ENCODE data around the gene PSMD7.
"Not testable (repeated sequence)": the region's sequence is repeated elsewhere in the genome, so short reads cannot be mapped to it uniquely, and the experiment has no call there.

PSMD7 gene

GRCh38 chr16:74305978-74306784 lies 9.6 kb downstream of the PSMD7 start:
- peaks cover 46 to 70% (median 64%) of the 10 kb centered on the region in 5 donors for H3K36me3 ChIP-seq (ENCODE audit: control insufficient read depth in 5 of 5, insufficient read depth in 5 of 5, low read length in 5 of 5)

DNA sequence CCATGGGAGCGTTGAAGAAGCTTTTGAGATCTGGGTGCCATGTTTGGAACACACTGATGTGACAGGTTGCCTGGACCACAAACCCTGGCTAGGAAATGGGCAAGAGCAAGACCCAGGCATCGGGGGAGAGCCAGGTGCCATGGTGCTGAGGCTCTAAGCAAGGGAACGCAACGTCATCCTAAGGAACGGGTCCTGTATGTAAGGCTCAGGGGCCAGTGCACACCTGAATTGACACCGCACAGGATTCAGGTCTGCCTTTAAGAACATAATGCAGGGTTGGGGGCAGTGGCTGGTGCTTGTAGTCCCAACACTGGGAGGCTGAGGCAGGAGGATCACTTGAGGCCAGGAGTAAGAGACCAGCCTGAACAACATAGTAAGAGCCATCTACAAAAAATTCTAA lies 10.8 kb downstream of the PSMD7 start:
- peaks cover 0 to 2% (median 0%) of the 10 kb centered on the region in 5 donors for H3K4me1 ChIP-seq (ENCODE audit: control insufficient read depth in 5 of 5, insufficient read depth in 5 of 5, low read length in 5 of 5)
- no peak overlapping the region for H3K4me3 ChIP-seq (ENCODE audit: low read depth in 1 of 5, low read length in 5 of 5)
- no peak overlapping the region for H3K27ac ChIP-seq (ENCODE audit: low read depth, low read length)
- no peak overlapping the region for H3K9ac ChIP-seq (ENCODE audit: low read length in 5 of 5)
- no peaks in the 10 kb centered on the region for H3K9me3 ChIP-seq (ENCODE audit: control insufficient read depth in 5 of 5, low read length in 5 of 5)
- peaks cover 35 to 58% (median 52%) of the 10 kb centered on the region in 5 donors for H3K36me3 ChIP-seq (ENCODE audit: control insufficient read depth in 5 of 5, insufficient read depth in 5 of 5, low read length in 5 of 5)
- no peaks in the 10 kb centered on the region for H3K27me3 ChIP-seq (ENCODE audit: control insufficient read depth in 5 of 5, insufficient read depth in 4 of 5, low read length in 5 of 5)

More at GRCh38 chr16:74305978-74306784, 9.6 kb downstream of the PSMD7 start:
- Histone ChIP-seq H3K4me1 (ENCODE audit: control insufficient read depth in 5 of 5, insufficient read depth in 5 of 5, low read length in 5 of 5) (peaks cover 0 to 2% (median 0%) of the 10 kb centered on the region in 5 donors), H3K27me3 (ENCODE audit: control insufficient read depth in 5 of 5, insufficient read depth in 4 of 5, low read length in 5 of 5) (no peaks in the 10 kb centered on the region), H3K9ac (ENCODE audit: low read length in 5 of 5) (no peak overlapping the region), H3K9me3 (ENCODE audit: control insufficient read depth in 5 of 5, low read length in 5 of 5) (no peaks in the 10 kb centered on the region), H3K27ac (ENCODE audit: low read depth, low read length) (no peak overlapping the region), H3K4me3 (ENCODE audit: low read depth in 1 of 5, low read length in 5 of 5) (no peak overlapping the region)

DNA sequence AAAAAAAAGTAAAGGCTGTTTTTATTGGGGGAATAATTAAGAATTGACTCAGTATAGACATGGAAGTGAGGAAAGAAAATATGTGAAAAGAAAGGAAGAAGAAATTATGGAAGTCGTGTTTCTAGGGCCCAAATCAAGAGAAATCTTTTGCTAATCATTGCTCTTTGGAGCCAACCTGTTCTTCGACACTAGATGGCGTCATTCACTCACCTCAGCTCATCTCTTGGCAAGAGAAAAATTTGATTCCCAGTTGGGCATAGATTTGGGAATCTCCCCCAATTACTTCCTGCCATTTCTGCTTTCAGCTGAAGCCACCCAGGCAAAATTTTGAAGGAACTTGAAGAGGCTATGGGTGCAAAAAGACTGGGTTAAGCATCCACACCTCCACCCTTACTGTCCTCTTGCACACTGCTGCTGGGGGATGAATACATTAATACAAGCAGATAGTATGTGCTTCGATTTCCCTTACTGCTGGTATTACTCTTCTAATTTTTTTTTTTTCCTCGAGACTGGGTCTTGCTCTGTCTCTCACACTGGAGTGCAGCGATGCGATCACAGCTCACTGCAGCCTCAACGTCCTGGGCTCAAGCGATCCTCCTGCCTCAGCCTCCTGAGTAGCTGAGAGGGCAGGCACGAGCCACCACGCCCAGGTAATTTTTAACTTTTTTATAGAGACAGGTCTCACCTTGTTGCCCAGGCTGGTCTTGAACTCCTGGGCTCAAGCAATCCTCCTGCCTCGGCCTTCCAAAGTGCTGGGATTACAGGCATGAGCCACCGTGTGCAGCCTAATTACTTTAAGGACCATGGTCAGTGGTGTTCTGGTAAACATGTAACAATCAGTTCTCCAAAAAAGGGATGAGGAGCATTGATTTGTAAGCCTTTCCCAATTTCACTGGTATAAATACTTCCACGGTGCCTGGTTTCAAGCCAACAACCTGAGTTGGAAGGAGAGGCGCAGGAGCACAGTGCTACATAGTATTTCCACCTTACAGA lies 13.5 kb downstream of the PSMD7 start:
- no peaks in the 10 kb centered on the region for H3K27me3 ChIP-seq (ENCODE audit: control insufficient read depth in 5 of 5, insufficient read depth in 4 of 5, low read length in 5 of 5)
- no peak overlapping the region for H3K9ac ChIP-seq (ENCODE audit: low read length in 5 of 5)
- H3K27ac ChIP-seq (ENCODE audit: low read depth, low read length), result no peak overlapping the region
- peaks cover 0 to 2% (median 0%) of the 10 kb centered on the region in 5 donors for H3K4me1 ChIP-seq (ENCODE audit: control insufficient read depth in 5 of 5, insufficient read depth in 5 of 5, low read length in 5 of 5)
- peaks cover 17 to 31% (median 25%) of the 10 kb centered on the region in 5 donors for H3K36me3 ChIP-seq (ENCODE audit: control insufficient read depth in 5 of 5, insufficient read depth in 5 of 5, low read length in 5 of 5)
- H3K9me3 ChIP-seq (ENCODE audit: control insufficient read depth in 5 of 5, low read length in 5 of 5), result no peaks in the 10 kb centered on the region
- no peak overlapping the region for H3K4me3 ChIP-seq (ENCODE audit: low read depth in 1 of 5, low read length in 5 of 5)

- Histone ChIP-seq H3K9me3 (ENCODE audit: control insufficient read depth in 5 of 5, low read length in 5 of 5) (no peaks in the 10 kb centered on the region), H3K4me3 (ENCODE audit: low read depth in 1 of 5, low read length in 5 of 5) (no peak overlapping the region), H3K36me3 (ENCODE audit: control insufficient read depth in 5 of 5, insufficient read depth in 5 of 5, low read length in 5 of 5) (peaks cover 0 to 6% (median 0%) of the 10 kb centered on the region in 5 donors), H3K4me1 (ENCODE audit: control insufficient read depth in 5 of 5, insufficient read depth in 5 of 5, low read length in 5 of 5) (peaks cover 0 to 2% (median 0%) of the 10 kb centered on the region in 5 donors), H3K9ac (ENCODE audit: low read length in 5 of 5) (no peak overlapping the region), H3K27ac (ENCODE audit: low read depth, low read length) (no peak overlapping the region), H3K27me3 (ENCODE audit: control insufficient read depth in 5 of 5, insufficient read depth in 4 of 5, low read length in 5 of 5) (no peaks in the 10 kb centered on the region)
Observed at GRCh38 chr16:74315059-74315458, 18.4 kb downstream of the PSMD7 start.

GRCh38 chr16:74320707-74321106 lies 24.1 kb downstream of the PSMD7 start:
- Histone ChIP-seq H3K4me3 (ENCODE audit: low read depth in 1 of 5, low read length in 5 of 5) (no peak overlapping the region), H3K27ac (ENCODE audit: low read depth, low read length) (peak overlapping the region; percentile 54), H3K27me3 (ENCODE audit: control insufficient read depth in 5 of 5, insufficient read depth in 4 of 5, low read length in 5 of 5) (no peaks in the 10 kb centered on the region), H3K4me1 (ENCODE audit: control insufficient read depth in 5 of 5, insufficient read depth in 5 of 5, low read length in 5 of 5) (peaks cover 8 to 19% (median 13%) of the 10 kb centered on the region in 5 donors), H3K36me3 (ENCODE audit: control insufficient read depth in 5 of 5, insufficient read depth in 5 of 5, low read length in 5 of 5) (peaks cover 0 to 12% (median 8%) of the 10 kb centered on the region in 5 donors), H3K9ac (ENCODE audit: low read length in 5 of 5) (peak overlapping the region in 1 of 5 donors; percentile 23), H3K9me3 (ENCODE audit: control insufficient read depth in 5 of 5, low read length in 5 of 5) (no peaks in the 10 kb centered on the region)

DNA sequence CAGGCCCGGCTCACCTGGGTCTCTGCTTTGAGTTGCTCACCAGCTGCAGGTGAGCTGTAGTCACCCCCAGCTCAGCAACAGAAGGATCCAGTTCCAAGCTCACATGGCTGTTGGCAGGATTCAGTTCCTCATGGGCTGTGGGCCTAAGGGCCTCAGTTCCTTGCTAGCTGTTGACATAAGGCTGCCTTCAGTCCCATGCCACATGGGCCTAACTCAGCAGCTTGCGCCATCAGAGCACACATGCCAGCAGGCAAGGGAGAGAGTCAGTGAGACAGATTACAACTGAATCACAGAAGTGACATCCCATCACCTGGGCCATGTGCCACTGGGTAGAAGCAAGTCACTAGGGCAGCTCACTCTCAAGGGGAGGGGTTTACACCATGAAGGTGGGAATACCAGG lies 24.7 kb downstream of the PSMD7 start:
- H3K4me1 ChIP-seq (ENCODE audit: control insufficient read depth in 5 of 5, insufficient read depth in 5 of 5, low read length in 5 of 5), result peaks cover 8 to 19% (median 13%) of the 10 kb centered on the region in 5 donors
- H3K27ac ChIP-seq (ENCODE audit: low read depth, low read length), result peak overlapping the region; percentile 54
- H3K4me3 ChIP-seq (ENCODE audit: low read depth in 1 of 5, low read length in 5 of 5), result no peak overlapping the region
- peak overlapping the region in 1 of 5 donors; percentile 34 for H3K9ac ChIP-seq (ENCODE audit: low read length in 5 of 5)
- H3K36me3 ChIP-seq (ENCODE audit: control insufficient read depth in 5 of 5, insufficient read depth in 5 of 5, low read length in 5 of 5), result peaks cover 0 to 14% (median 12%) of the 10 kb centered on the region in 5 donors
- no peaks in the 10 kb centered on the region for H3K9me3 ChIP-seq (ENCODE audit: control insufficient read depth in 5 of 5, low read length in 5 of 5)
- H3K27me3 ChIP-seq (ENCODE audit: control insufficient read depth in 5 of 5, insufficient read depth in 4 of 5, low read length in 5 of 5), result no peaks in the 10 kb centered on the region

DNA sequence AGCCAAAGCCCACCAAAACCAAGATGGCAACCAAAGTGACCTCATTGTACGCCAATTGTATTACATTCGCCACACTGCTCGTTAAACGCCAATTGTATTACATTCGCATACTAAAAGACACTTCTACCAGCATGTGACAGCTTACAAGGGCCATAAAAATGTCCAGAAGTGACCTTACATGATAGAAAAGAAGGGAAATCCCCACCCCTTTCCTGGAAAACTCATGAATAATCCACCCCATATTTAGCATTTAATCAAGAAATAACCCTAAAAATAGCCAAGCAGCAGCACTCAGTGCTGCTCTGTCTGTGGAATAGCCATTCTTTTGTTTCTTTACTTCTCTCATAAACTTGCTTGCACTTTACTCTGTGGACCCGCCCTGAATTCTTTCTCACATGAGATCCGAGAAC lies 25.7 kb downstream of the PSMD7 start:
- peaks cover 0 to 23% (median 21%) of the 10 kb centered on the region in 5 donors for H3K36me3 ChIP-seq (ENCODE audit: control insufficient read depth in 5 of 5, insufficient read depth in 5 of 5, low read length in 5 of 5)

DNA sequence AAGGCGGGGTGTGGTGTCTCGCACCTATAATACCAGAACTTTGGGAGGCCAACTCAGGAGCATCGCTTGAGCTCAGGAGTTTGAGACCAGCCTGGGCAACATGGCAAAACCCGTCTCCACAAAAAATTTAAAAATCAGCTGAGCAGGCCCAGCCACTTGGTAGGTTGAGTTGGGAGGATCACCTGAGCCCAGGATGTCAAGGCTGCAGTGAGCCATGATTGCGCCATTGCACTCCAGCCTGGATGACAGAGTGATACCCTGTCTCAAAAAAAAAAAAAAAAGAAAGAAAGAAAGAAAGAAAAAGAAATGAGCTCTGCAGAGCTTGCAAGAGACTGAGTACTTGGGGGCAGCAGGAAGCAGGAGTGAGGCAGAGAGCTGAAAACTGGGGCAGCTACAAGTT lies 28.2 kb downstream of the PSMD7 start:
- not testable (repeated sequence) for H3K27me3 ChIP-seq (ENCODE audit: control insufficient read depth in 5 of 5, insufficient read depth in 4 of 5, low read length in 5 of 5); H3K9me3 ChIP-seq (ENCODE audit: control insufficient read depth in 5 of 5, low read length in 5 of 5); H3K9ac ChIP-seq (ENCODE audit: low read length in 5 of 5); H3K4me3 ChIP-seq (ENCODE audit: low read depth in 1 of 5, low read length in 5 of 5); H3K27ac ChIP-seq (ENCODE audit: low read depth, low read length)
- Histone ChIP-seq H3K36me3 (ENCODE audit: control insufficient read depth in 5 of 5, insufficient read depth in 5 of 5, low read length in 5 of 5) (peaks cover 0 to 28% (median 24%) of the 10 kb centered on the region in 5 donors), H3K4me1 (ENCODE audit: control insufficient read depth in 5 of 5, insufficient read depth in 5 of 5, low read length in 5 of 5) (peaks cover 7 to 19% (median 13%) of the 10 kb centered on the region in 5 donors)

More for the DNA sequence above, 25.7 kb downstream of the PSMD7 start:
- no peak overlapping the region for H3K4me3 ChIP-seq (ENCODE audit: low read depth in 1 of 5, low read length in 5 of 5)
- no peaks in the 10 kb centered on the region for H3K9me3 ChIP-seq (ENCODE audit: control insufficient read depth in 5 of 5, low read length in 5 of 5)
- peak overlapping the region; percentile 70 for H3K27ac ChIP-seq (ENCODE audit: low read depth, low read length)
- no peaks in the 10 kb centered on the region for H3K27me3 ChIP-seq (ENCODE audit: control insufficient read depth in 5 of 5, insufficient read depth in 4 of 5, low read length in 5 of 5)
- H3K4me1 ChIP-seq (ENCODE audit: control insufficient read depth in 5 of 5, insufficient read depth in 5 of 5, low read length in 5 of 5), result peaks cover 8 to 19% (median 13%) of the 10 kb centered on the region in 5 donors
- H3K9ac ChIP-seq (ENCODE audit: low read length in 5 of 5), result no peak overlapping the region

DNA sequence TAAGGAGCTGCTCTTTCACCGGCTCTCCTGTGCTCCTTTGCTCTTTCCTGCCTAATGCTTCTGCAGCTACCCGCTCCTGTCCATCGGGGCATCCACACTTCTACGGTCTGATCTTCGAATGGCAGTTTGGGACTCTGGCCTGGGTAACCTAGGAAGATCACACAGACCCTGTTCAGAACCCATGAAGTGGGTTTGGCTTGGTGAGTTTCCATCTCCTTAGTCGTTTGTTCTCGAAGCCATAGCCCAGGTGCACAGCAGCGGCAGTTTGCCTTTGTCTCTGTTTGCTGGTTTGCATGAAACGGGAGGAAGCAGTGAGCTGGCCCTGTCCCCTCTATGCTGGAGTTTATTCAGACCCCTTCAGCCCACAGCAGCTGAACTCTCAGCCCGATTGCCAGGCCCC lies 29.0 kb downstream of the PSMD7 start:
- H3K9me3 ChIP-seq (ENCODE audit: control insufficient read depth in 5 of 5, low read length in 5 of 5), result no peaks in the 10 kb centered on the region
- H3K36me3 ChIP-seq (ENCODE audit: control insufficient read depth in 5 of 5, insufficient read depth in 5 of 5, low read length in 5 of 5), result peaks cover 0 to 32% (median 25%) of the 10 kb centered on the region in 5 donors
- H3K4me1 ChIP-seq (ENCODE audit: control insufficient read depth in 5 of 5, insufficient read depth in 5 of 5, low read length in 5 of 5), result peaks cover 6 to 16% (median 10%) of the 10 kb centered on the region in 5 donors
- no peak overlapping the region for H3K27ac ChIP-seq (ENCODE audit: low read depth, low read length)
- H3K27me3 ChIP-seq (ENCODE audit: control insufficient read depth in 5 of 5, insufficient read depth in 4 of 5, low read length in 5 of 5), result no peaks in the 10 kb centered on the region
- no peak overlapping the region for H3K4me3 ChIP-seq (ENCODE audit: low read depth in 1 of 5, low read length in 5 of 5)
- H3K9ac ChIP-seq (ENCODE audit: low read length in 5 of 5), result no peak overlapping the region

Data from subcutaneous abdominal adipose tissue (tissue), 5 donors.